Ishikawa (cell line): ENCODE data around the gene KLHDC9.
A peak's percentile ranks its signal among the peaks of the same experiment; 100 is the strongest.

Experiments used
- CEBPB ChIP-seq: IDR thresholded peaks from 2 replicates; pipeline ENCODE4 v1.6.1; 2012
- CREB1 ChIP-seq: IDR thresholded peaks from 2 replicates; pipeline ENCODE4 v1.6.1; 2012; ENCODE audit warnings: low read depth
- EGR1 ChIP-seq: IDR thresholded peaks from 2 replicates; pipeline ENCODE4 v1.6.1; 2012
- EP300 ChIP-seq: IDR thresholded peaks from 2 replicates; pipeline ENCODE4 v1.6.1; 2012; ENCODE audit warnings: borderline replicate concordance
- FOXM1 ChIP-seq: IDR thresholded peaks from 2 replicates; pipeline ENCODE4 v1.6.1; 2012; ENCODE audit warnings: low read depth, borderline replicate concordance
- MAX ChIP-seq: IDR thresholded peaks from 2 replicates; pipeline ENCODE4 v1.6.1; 2012
- NFIC ChIP-seq: IDR thresholded peaks from 2 replicates; pipeline ENCODE4 v1.6.1; 2012
- RAD21 ChIP-seq: IDR thresholded peaks from 2 replicates; pipeline ENCODE4 v1.6.1; 2012; ENCODE audit warnings: low read depth
- REST ChIP-seq: IDR thresholded peaks from 2 replicates; pipeline ENCODE4 v1.6.1; 2012; ENCODE audit warnings: low read depth, mild to moderate bottlenecking
- TAF1 ChIP-seq: IDR thresholded peaks from 2 replicates; pipeline ENCODE4 v1.6.1; 2012; ENCODE audit warnings: low read depth, mild to moderate bottlenecking
- TCF12 ChIP-seq: IDR thresholded peaks from 2 replicates; pipeline ENCODE4 v1.6.1; 2012; ENCODE audit warnings: low read depth
- TEAD4 ChIP-seq: IDR thresholded peaks from 2 replicates; pipeline ENCODE4 v1.6.1; 2012
- USF1 ChIP-seq: IDR thresholded peaks from 2 replicates; pipeline ENCODE4 v1.6.1; 2012
- YY1 ChIP-seq: IDR thresholded peaks from 2 replicates; pipeline ENCODE4 v1.6.1; 2012; ENCODE audit warnings: low read depth
- ZBTB7A ChIP-seq: IDR thresholded peaks from 2 replicates; pipeline ENCODE4 v1.6.1; 2012; ENCODE audit warnings: low read depth

The KLHDC9 gene

GRCh38 chr1:161117759-161118581 is 19.8 kb downstream of the KLHDC9 start, which contains the start of the genes NIT1 and PFDN2:
TSS of gene NIT1 (plus strand) at chr1:161118105. CDS start at chr1:161118177, 72 bp downstream.
TSS of gene PFDN2 (minus strand) at chr1:161118037. CDS start at chr1:161118026, 11 bp downstream.
- TF ChIP-seq REST (no peak), TEAD4 (peak; percentile 16; the same call in 1 of the 2 replicates), NFIC (no peak), RAD21 (no peak), FOXM1 (no peak), TAF1 (peak; percentile 98), ZBTB7A (no peak), EGR1 (peak; percentile 90), USF1 (no peak), MAX (peak; percentile 50; the same call in 1 of the 2 replicates), CREB1 (peak; percentile 75), CEBPB (no peak), EP300 (no peak), YY1 (peak; percentile 97), TCF12 (peak; percentile 63; the same call in 1 of the 2 replicates)

- no peak for TF ChIP-seq TCF12
- TF ChIP-seq MAX: no peak
- no peak for TF ChIP-seq TEAD4
- no peak for TF ChIP-seq NFIC
Observed at GRCh38 chr1:161119092-161119903, 21.1 kb downstream of the KLHDC9 start.

GRCh38 chr1:161121042-161121650 is 23.0 kb downstream of the KLHDC9 start:
- TF ChIP-seq EGR1 (no peak), CEBPB (no peak), TCF12 (no peak), YY1 (no peak), NFIC (no peak), TEAD4 (no peak), CREB1 (no peak), USF1 (no peak), MAX (no peak), RAD21 (no peak), ZBTB7A (no peak), EP300 (no peak), REST (no peak), FOXM1 (no peak), TAF1 (no peak)

GRCh38 chr1:161121834-161122233 is 23.7 kb downstream of the KLHDC9 start:
- no peak for TF ChIP-seq MAX
- no peak for TF ChIP-seq REST
- no peak for TF ChIP-seq EP300
- no peak for TF ChIP-seq EGR1
- TF ChIP-seq TAF1: no peak
- TF ChIP-seq YY1: no peak
- no peak for TF ChIP-seq CEBPB
- no peak for TF ChIP-seq USF1
- no peak for TF ChIP-seq TEAD4
- no peak for TF ChIP-seq FOXM1
- TF ChIP-seq TCF12: no peak
- TF ChIP-seq RAD21: no peak
- TF ChIP-seq CREB1: no peak
- no peak for TF ChIP-seq ZBTB7A
- no peak for TF ChIP-seq NFIC
